Measurements from ENCODE around the gene IGSF9B. TPM values are rescaled to one million over a fixed set of nuclear protein-coding genes. Genes with fewer than 3 reads are reported as not detected.

IGSF9B gene
- total and polyA plus RNA-seq, 2 experiments from 2014 or later: 0.04 TPM; not detected in 1

- H3K9me3 ChIP-seq (ENCODE audit: low read depth): no peaks in the 10 kb centered on the region
- in situ Hi-C loops (cut with MboI): no loop called here
- TF ChIP-seq EZH2phosphoT487 (IDR thresholded peaks at IDR 0.05; ENCODE audit: insufficient read depth, low read depth): no peak
- TF ChIP-seq EZH2 (IDR thresholded peaks at IDR 0.05; ENCODE audit: insufficient read depth, poor library complexity, severe bottlenecking): no peak
- no peak overlapping the region for H3K4me2 ChIP-seq (ENCODE audit: unreplicated experiment)
- H3K9ac ChIP-seq: no peak overlapping the region
- no peak overlapping the region for H2AFZ ChIP-seq
- H3F3A ChIP-seq (ENCODE audit: insufficient read depth): no peaks in the 10 kb centered on the region
- no peaks in the 10 kb centered on the region for H3K9me2 ChIP-seq (ENCODE audit: insufficient read depth)
- H4K20me1 ChIP-seq (ENCODE audit: insufficient read depth): no peaks in the 10 kb centered on the region
- WGBS, 2 experiments (ENCODE audit: low coverage in 1 of 2, low lambda C conversion rate in 2 of 2, missing lambda C conversion rate in 2 of 2): 67 to 78% methylated on average over 7 of the region's 7 CpGs
- H3K27ac ChIP-seq: no peak overlapping the region
- no peak for DNase-seq
- no peaks in the 10 kb centered on the region for H3K79me2 ChIP-seq (ENCODE audit: insufficient read depth)
- no peak overlapping the region for H3K4me3 ChIP-seq
- no peaks in the 10 kb centered on the region for H3K36me3 ChIP-seq (ENCODE audit: low read depth)
- no peaks in the 10 kb centered on the region for H3K4me1 ChIP-seq (ENCODE audit: insufficient read depth)
- no peaks in the 10 kb centered on the region; the same call in 1 of the 2 replicates for H3K27me3 ChIP-seq (replicated peaks; ENCODE audit: insufficient read depth)
Observed at GRCh38 chr11:133975488-133975849, 18.7 kb upstream of the IGSF9B start.

GRCh38 chr11:133974836-133975487 lies 18.2 kb upstream of the IGSF9B start:
- H3F3A ChIP-seq (ENCODE audit: insufficient read depth): no peaks in the 10 kb centered on the region
- WGBS, 2 experiments (ENCODE audit: low coverage in 1 of 2, low lambda C conversion rate in 2 of 2, missing lambda C conversion rate in 2 of 2): 59 to 60% methylated on average over 14 of the region's 14 CpGs
- no peaks in the 10 kb centered on the region for H3K79me2 ChIP-seq (ENCODE audit: insufficient read depth)
- no peak for TF ChIP-seq EZH2phosphoT487 (IDR thresholded peaks at IDR 0.05; ENCODE audit: insufficient read depth, low read depth)
- no peak for TF ChIP-seq EZH2 (IDR thresholded peaks at IDR 0.05; ENCODE audit: insufficient read depth, poor library complexity, severe bottlenecking)
- in situ Hi-C loops (cut with MboI): no loop called here
- no peaks in the 10 kb centered on the region for H3K36me3 ChIP-seq (ENCODE audit: low read depth)
- H2AFZ ChIP-seq: no peak overlapping the region
- H3K4me3 ChIP-seq: no peak overlapping the region
- no peaks in the 10 kb centered on the region for H3K4me1 ChIP-seq (ENCODE audit: insufficient read depth)
- H3K9me3 ChIP-seq (ENCODE audit: low read depth): no peaks in the 10 kb centered on the region
- H3K9me2 ChIP-seq (ENCODE audit: insufficient read depth): no peaks in the 10 kb centered on the region
- H3K9ac ChIP-seq: no peak overlapping the region
- H3K27me3 ChIP-seq (replicated peaks; ENCODE audit: insufficient read depth): no peaks in the 10 kb centered on the region; the same call in 1 of the 2 replicates
- DNase-seq: no peak
- H3K27ac ChIP-seq: no peak overlapping the region
- H4K20me1 ChIP-seq (ENCODE audit: insufficient read depth): no peaks in the 10 kb centered on the region
- no peak overlapping the region for H3K4me2 ChIP-seq (ENCODE audit: unreplicated experiment)

DNA sequence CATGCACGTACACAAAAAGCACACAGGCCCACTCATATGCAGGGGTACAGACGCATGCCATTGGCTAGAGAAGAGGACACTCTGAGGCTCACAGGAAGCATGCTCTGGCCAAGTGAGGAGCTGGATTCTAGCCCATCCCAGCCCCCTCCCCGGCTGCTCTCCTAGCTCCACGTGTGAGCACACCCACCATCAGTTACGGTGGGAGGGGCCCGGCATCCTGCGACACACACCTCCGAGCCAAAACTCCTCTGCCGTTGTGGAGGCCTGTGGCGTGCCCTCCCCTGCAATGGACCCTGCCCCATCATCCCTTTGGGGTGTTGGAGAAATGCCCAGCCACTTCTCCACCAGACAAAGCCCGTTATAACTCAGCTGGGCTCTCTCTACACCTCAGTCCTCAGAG lies 15.1 kb upstream of the IGSF9B start:
- H3K4me3 ChIP-seq: no peak overlapping the region
- no peak for DNase-seq
- H3K9me2 ChIP-seq (ENCODE audit: insufficient read depth): no peaks in the 10 kb centered on the region

GRCh38 chr11:133969112-133969511 lies 12.3 kb upstream of the IGSF9B start:
- Histone ChIP-seq H3K27me3 (replicated peaks; ENCODE audit: insufficient read depth) (peaks cover 3% of the 10 kb centered on the region; the same call in 1 of the 2 replicates), H3K4me1 (ENCODE audit: insufficient read depth) (no peaks in the 10 kb centered on the region), H3K36me3 (ENCODE audit: low read depth) (no peaks in the 10 kb centered on the region), H2AFZ (no peak overlapping the region), H4K20me1 (ENCODE audit: insufficient read depth) (no peaks in the 10 kb centered on the region), H3K9ac (no peak overlapping the region), H3K4me3 (no peak overlapping the region), H3K79me2 (ENCODE audit: insufficient read depth) (no peaks in the 10 kb centered on the region), H3K9me3 (ENCODE audit: low read depth) (no peaks in the 10 kb centered on the region), H3K4me2 (ENCODE audit: unreplicated experiment) (no peak overlapping the region), H3F3A (ENCODE audit: insufficient read depth) (no peaks in the 10 kb centered on the region), H3K27ac (no peak overlapping the region), H3K9me2 (ENCODE audit: insufficient read depth) (no peaks in the 10 kb centered on the region)
- 56 to 61% methylated on average over 11 of the region's 11 CpGs for WGBS, 2 experiments (ENCODE audit: low coverage in 1 of 2, low lambda C conversion rate in 2 of 2, missing lambda C conversion rate in 2 of 2)
- in situ Hi-C loops (cut with MboI): no loop called here
- no peak for TF ChIP-seq EZH2phosphoT487 (IDR thresholded peaks at IDR 0.05; ENCODE audit: insufficient read depth, low read depth)
- TF ChIP-seq EZH2 (IDR thresholded peaks at IDR 0.05; ENCODE audit: insufficient read depth, poor library complexity, severe bottlenecking): no peak
- DNase-seq: no peak

More for the DNA sequence above, 15.1 kb upstream of the IGSF9B start:
- Histone ChIP-seq H3K27ac (no peak overlapping the region), H3K9ac (no peak overlapping the region), H3K36me3 (ENCODE audit: low read depth) (no peaks in the 10 kb centered on the region), H3K4me2 (ENCODE audit: unreplicated experiment) (no peak overlapping the region), H3K27me3 (replicated peaks; ENCODE audit: insufficient read depth) (no peaks in the 10 kb centered on the region; the same call in 1 of the 2 replicates), H2AFZ (no peak overlapping the region), H3F3A (ENCODE audit: insufficient read depth) (no peaks in the 10 kb centered on the region), H3K9me3 (ENCODE audit: low read depth) (no peaks in the 10 kb centered on the region), H3K79me2 (ENCODE audit: insufficient read depth) (no peaks in the 10 kb centered on the region), H3K4me1 (ENCODE audit: insufficient read depth) (no peaks in the 10 kb centered on the region), H4K20me1 (ENCODE audit: insufficient read depth) (no peaks in the 10 kb centered on the region)
- WGBS, 2 experiments (ENCODE audit: low coverage in 1 of 2, low lambda C conversion rate in 2 of 2, missing lambda C conversion rate in 2 of 2): 59 to 64% methylated on average over 11 of the region's 11 CpGs
- TF ChIP-seq EZH2 (IDR thresholded peaks at IDR 0.05; ENCODE audit: insufficient read depth, poor library complexity, severe bottlenecking) (no peak), EZH2phosphoT487 (IDR thresholded peaks at IDR 0.05; ENCODE audit: insufficient read depth, low read depth) (no peak)
- in situ Hi-C loops (cut with MboI): no loop called here
